SK-N-SH (cell line): ENCODE measurements around the gene HOXA5. TPM values are rescaled to one million over a fixed set of nuclear protein-coding genes. Genes with fewer than 3 reads are reported as not detected.
A peak's percentile ranks its signal among the peaks of the same experiment; 100 is the strongest.

ENCODE experiments used
- CTCF ChIA-PET: fragments of 300-600, 350-600 bp; formaldehyde crosslinking; extraction: SDS; loops from one replicate; lab custom pipeline; 2021; lab: Yijun Ruan, JAX
- POLR2A ChIA-PET: fragments of 350-600 bp; sonication (Branson Sonifier 250); formaldehyde crosslinking; extraction: SDS; loops from one replicate; lab custom pipeline; 2020; ENCODE audit warnings: antibody characterized with exemption, inconsistent platforms; lab: Yijun Ruan, JAX
- DNase-seq: peaks from one replicate; pipeline ENCODE4 v3.0.0; 2012
- H2AFZ ChIP-seq: fragments of 200-600 bp; sonication (generic); 2 replicates; pipeline ENCODE4 v1.8.1; 2016; ENCODE audit warnings: antibody characterized with exemption, mild to moderate bottlenecking, low read depth
- H3F3A ChIP-seq: fragments of 200-600 bp; sonication (generic); replicated peaks from 2 replicates; pipeline ENCODE3; 2016; ENCODE audit warnings: antibody characterized with exemption, mild to moderate bottlenecking; ENCODE audit not compliant: insufficient read depth
- H3K27ac ChIP-seq, 2 experiments: fragments of 200-500 bp in 1 of 2; fragments of 200-600 bp in 1 of 2; sonication (Bioruptor generic) in 1 of 2; sonication (generic), shearing (Covaris generic) in 1 of 2; 2 replicates each; pipeline versions ENCODE4 v1.5.1 to v1.6.1; 2014 to 2016; ENCODE audit warnings: low read depth in 2 of 2, inconsistent platforms in 1 of 2, low read length in 1 of 2, mild to moderate bottlenecking in 1 of 2, mixed read lengths in 1 of 2
- H3K27me3 ChIP-seq: fragments of 200-600 bp; sonication (generic), shearing (Covaris generic); 2 replicates; pipeline ENCODE4 v1.6.1; 2016; ENCODE audit warnings: mixed run types; ENCODE audit not compliant: insufficient read depth
- H3K36me3 ChIP-seq, 2 experiments: fragments of 200-500 bp in 1 of 2; fragments of 200-600 bp in 1 of 2; sonication (Bioruptor generic) in 1 of 2; sonication (generic) in 1 of 2; replicated peaks in 1 of 2; 2 replicates each; pipeline versions ENCODE3 to v1.5.1; 2014 to 2016; ENCODE audit warnings: low read length in 1 of 2, mild to moderate bottlenecking in 1 of 2; ENCODE audit not compliant: insufficient read depth in 2 of 2, control insufficient read depth in 1 of 2
- H3K4me1 ChIP-seq, 2 experiments: fragments of 200-500 bp in 1 of 2; fragments of 200-600 bp in 1 of 2; sonication (Bioruptor generic) in 1 of 2; sonication (generic), shearing (Covaris generic) in 1 of 2; 2 replicates each; pipeline versions ENCODE4 v1.5.1 to v1.6.1; 2014 to 2016; ENCODE audit warnings: low read depth in 1 of 2, low read length in 1 of 2, mixed run types in 1 of 2; ENCODE audit not compliant: insufficient read depth in 2 of 2, control insufficient read depth in 1 of 2
- H3K4me2 ChIP-seq: fragments of 200-600 bp; sonication (generic), shearing (Covaris generic); 2 replicates; pipeline ENCODE4 v1.6.1; 2017; ENCODE audit warnings: mixed run types
- H3K4me3 ChIP-seq, 2 experiments: fragments of 200-500 bp in 1 of 2; fragments of 200-600 bp in 1 of 2; sonication (Bioruptor generic) in 1 of 2; sonication (generic), shearing (Covaris generic) in 1 of 2; 2 replicates each; pipeline versions ENCODE4 v1.5.1 to v1.8.1; 2014 to 2016; ENCODE audit warnings: low read depth in 2 of 2, inconsistent platforms in 1 of 2, low read length in 1 of 2, mild to moderate bottlenecking in 1 of 2, mixed read lengths in 1 of 2, moderate library complexity in 1 of 2
- H3K79me2 ChIP-seq: fragments of 200-600 bp; sonication (generic); 2 replicates; pipeline ENCODE4 v1.8.1; 2017; ENCODE audit warnings: mild to moderate bottlenecking; ENCODE audit not compliant: insufficient read depth
- H3K9ac ChIP-seq: fragments of 200-600 bp; sonication (generic); 2 replicates; pipeline ENCODE4 v1.6.1; 2017; ENCODE audit warnings: mixed run types
- H3K9me2 ChIP-seq: fragments of 200-600 bp; sonication (generic); 2 replicates; pipeline ENCODE4 v1.6.1; 2017; ENCODE audit warnings: mixed run types
- H3K9me3 ChIP-seq: fragments of 200-600 bp; sonication (generic); 2 replicates; pipeline ENCODE4 v1.6.1; 2017; ENCODE audit warnings: mixed run types, mild to moderate bottlenecking, moderate library complexity
- H4K20me1 ChIP-seq: fragments of 200-600 bp; sonication (generic); 2 replicates; pipeline ENCODE4 v1.6.1; 2017; ENCODE audit warnings: mild to moderate bottlenecking, mixed run types; ENCODE audit not compliant: insufficient read depth
- CHD2 ChIP-seq: fragments of 150-350 bp; IDR thresholded peaks from 2 replicates; pipeline ENCODE4 v1.6.1; 2018; ENCODE audit warnings: low read length; ENCODE audit not compliant: partially characterized antibody
- EZH2phosphoT487 ChIP-seq: fragments of 200-600 bp; sonication (generic); IDR thresholded peaks from 2 replicates; pipeline ENCODE4 v1.6.1; 2017; ENCODE audit warnings: low read depth, mixed run types, mild to moderate bottlenecking, antibody characterized with exemption, moderate library complexity, borderline replicate concordance
- FOXJ3 ChIP-seq: sonication (generic); formaldehyde crosslinking; IDR thresholded peaks from 2 replicates; pipeline ENCODE4 v1.5.1; 2020; ENCODE audit warnings: mild to moderate bottlenecking, missing genetic modification reagents
- MXI1 ChIP-seq: IDR thresholded peaks from 2 replicates; pipeline ENCODE4 v1.6.1; 2012; ENCODE audit warnings: mild to moderate bottlenecking, low read depth, low read length, improper control_type of control experiment
- NFIC ChIP-seq: IDR thresholded peaks from 2 replicates; pipeline ENCODE4 v1.4.0; 2012; ENCODE audit warnings: borderline replicate concordance
- SMC3 ChIP-seq: IDR thresholded peaks from 2 replicates; pipeline ENCODE4 v1.6.1; 2012; ENCODE audit warnings: low read depth, low read length, improper control_type of control experiment
- USF1 ChIP-seq: IDR thresholded peaks from 2 replicates; pipeline ENCODE4 v1.4.0; 2012; ENCODE audit warnings: low read depth, borderline replicate concordance
- YY1 ChIP-seq: IDR thresholded peaks from 2 replicates; pipeline ENCODE4 v1.4.0; 2012; ENCODE audit warnings: low read depth, mild to moderate bottlenecking
- WGBS: methylation state at CpG from one replicate; pipeline ENCODE4 v1.1.6; 2017; ENCODE audit warnings: low lambda C conversion rate; 5-methylcytosine and 5-hydroxymethylcytosine counted together
- polyA plus RNA-seq, 3 experiments: library from polyadenylated mRNA; depleted of rRNA; stranded (reverse); fragments of >200 nt; gene quantifications; 2 replicates each; pipeline ENCODE4 v1.2.3, GENCODE V29; 2012

Gene HOXA5
- polyA plus RNA-seq, 1 of the 3 experiments (the other 2 are of a cell fraction): not detected

- no peak for DNase-seq
- Histone ChIP-seq H3K4me3 (no peak overlapping the region), H3K4me1 (peaks cover 0 to 9% of the 10 kb centered on the region in 2 experiments; a peak in 1 of 4 replicates), H3K36me3 (no peaks in the 10 kb centered on the region), H3K27ac (no peak overlapping the region), H2AFZ (no peak overlapping the region), H3F3A (no peaks in the 10 kb centered on the region), H3K79me2 (no peaks in the 10 kb centered on the region), H3K9me2 (no peaks in the 10 kb centered on the region), H3K4me2 (no peak overlapping the region), H3K9me3 (no peaks in the 10 kb centered on the region), H4K20me1 (peaks cover 6% of the 10 kb centered on the region; the same call in 1 of the 2 replicates), H3K9ac (no peak overlapping the region), H3K27me3 (peaks cover 100% of the 10 kb centered on the region)
- POLR2A ChIA-PET: no interaction called here
- CTCF ChIA-PET: interaction anchor here (0.6 to 11.7 kb wide), 8 partner anchors 6 to 785 kb away, joined by 3 to 270 read pairs (median 4); partner anchors contain the start of genes HOXA3, HOXA5 and HOXA6
- TF ChIP-seq NFIC: no peak
- WGBS: 19% methylated on average over 10 of the region's 10 CpGs
These were observed 10.9 kb upstream of the HOXA5 start for GRCh38 chr7:27154369-27154768.

GRCh38 chr7:27153526-27153925, 10.0 kb upstream of the HOXA5 start:
- Histone ChIP-seq H3K9me2 (no peaks in the 10 kb centered on the region), H3K9ac (no peak overlapping the region), H3K79me2 (no peaks in the 10 kb centered on the region), H2AFZ (no peak overlapping the region), H3F3A (no peaks in the 10 kb centered on the region), H3K9me3 (no peaks in the 10 kb centered on the region), H3K36me3 (no peaks in the 10 kb centered on the region), H3K4me1 (peaks cover 0 to 9% of the 10 kb centered on the region in 2 experiments; a peak in 1 of 4 replicates), H3K4me3 (no peak overlapping the region), H3K4me2 (no peak overlapping the region), H4K20me1 (peaks cover 6% of the 10 kb centered on the region; the same call in 1 of the 2 replicates), H3K27me3 (peaks cover 100% of the 10 kb centered on the region), H3K27ac (no peak overlapping the region)
- ChIA-PET CTCF (interaction anchor here (0.6 to 11.7 kb wide), 6 partner anchors 5 to 1257 kb away, joined by 3 to 270 read pairs (median 8); partner anchors contain the start of genes HOXA3, HOXA5, HOXA6 and HOXA7), POLR2A (no interaction called here)
- DNase-seq: peak; percentile 24
- WGBS: 38% methylated on average over 3 of the region's 3 CpGs
- no peak for TF ChIP-seq EZH2phosphoT487

- H3F3A ChIP-seq: no peaks in the 10 kb centered on the region
- H2AFZ ChIP-seq: no peak overlapping the region
- H3K79me2 ChIP-seq: no peaks in the 10 kb centered on the region
- peaks cover 100% of the 10 kb centered on the region for H3K27me3 ChIP-seq
- CTCF ChIA-PET: interaction anchor here (0.6 to 11.7 kb wide), 12 partner anchors 5 to 504 kb away, joined by 3 to 270 read pairs (median 6); partner anchors contain the start of genes HOXA10, HOXA3, HOXA5 and HOXA6
- WGBS: 20% methylated on average over 22 of the region's 22 CpGs
- POLR2A ChIA-PET: no interaction called here
- peak; percentile 43 for DNase-seq
- no peak overlapping the region for H3K4me3 ChIP-seq
- H3K9ac ChIP-seq: no peak overlapping the region
- no peaks in the 10 kb centered on the region for H3K36me3 ChIP-seq
- no peak overlapping the region for H3K4me2 ChIP-seq
- H4K20me1 ChIP-seq: peaks cover 6% of the 10 kb centered on the region; the same call in 1 of the 2 replicates
- H3K4me1 ChIP-seq: peaks cover 0 to 9% of the 10 kb centered on the region in 2 experiments; a peak in 1 of 4 replicates
- no peak overlapping the region for H3K27ac ChIP-seq
- H3K9me2 ChIP-seq: no peaks in the 10 kb centered on the region
- H3K9me3 ChIP-seq: no peaks in the 10 kb centered on the region
- TF ChIP-seq MXI1: no peak
- no peak for TF ChIP-seq CHD2
- TF ChIP-seq FOXJ3 (CRISPR knock-in tag): no peak
- TF ChIP-seq USF1: no peak
- no peak for TF ChIP-seq NFIC
- no peak for TF ChIP-seq SMC3
- TF ChIP-seq YY1: no peak
These were observed 9.4 kb upstream of the HOXA5 start for GRCh38 chr7:27152816-27153442.
